GM19328 (cell line): Measurements from ENCODE around the gene PDE6H.

ENCODE experiments used
- ATAC-seq: cut with Tn5 transposase; IDR thresholded peaks from one replicate; pipeline ENCODE4 v1.9.1; 2021; ENCODE audit warnings: mild to moderate bottlenecking, moderate library complexity; ENCODE audit not compliant: unreplicated experiment

PDE6H gene

DNA sequence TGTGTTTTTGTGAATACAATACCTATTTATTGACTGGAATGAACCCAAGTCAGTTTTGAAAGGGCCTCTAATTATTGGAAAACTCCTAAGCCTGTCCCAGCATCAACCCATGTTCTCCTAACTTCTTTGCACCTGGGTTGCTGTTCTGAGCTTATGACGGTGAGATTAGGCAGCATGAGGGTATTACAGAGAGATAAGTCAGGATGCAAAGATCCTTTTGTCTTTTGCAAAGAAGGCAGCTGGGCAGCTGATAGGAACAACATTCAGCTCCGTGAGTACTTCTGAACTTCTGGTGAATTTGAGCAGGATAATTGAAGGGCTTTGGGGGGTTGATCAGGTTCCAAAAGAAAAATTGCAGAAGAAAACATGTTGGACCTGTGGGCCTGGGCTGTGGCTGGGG is at the start of gene PDE6H:
Gene PDE6H, plus strand, starts transcription at position 227 of the 400 bp plus-strand sequence. CDS start 4,971 bp downstream, outside the sequence.
- ATAC-seq: no peak

GRCh38 chr12:14923944-14924343 is 48.9 kb upstream of the PDE6H start:
- no peak for ATAC-seq

GRCh38 chr12:14924541-14924940 is 48.3 kb upstream of the PDE6H start:
- no peak for ATAC-seq

DNA sequence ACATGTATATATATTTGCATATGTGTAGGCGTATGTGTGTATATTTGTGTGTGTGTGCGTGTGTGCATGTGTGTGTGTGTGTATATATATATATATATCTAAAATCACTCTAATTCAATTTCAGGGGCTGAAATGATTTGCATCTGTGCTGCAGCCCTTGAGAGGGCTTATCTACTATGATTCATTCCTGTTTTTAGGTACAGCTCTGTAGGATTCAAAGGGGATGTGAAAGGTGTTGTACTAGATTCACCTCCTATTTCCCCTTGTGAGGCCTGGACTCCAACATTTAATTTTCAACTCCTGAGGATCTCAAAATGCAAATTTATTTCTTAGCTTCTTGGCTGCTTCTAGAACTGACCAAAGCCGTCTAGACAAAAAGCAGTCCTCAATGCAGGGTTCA is 45.6 kb upstream of the PDE6H start:
- ATAC-seq: no peak

GRCh38 chr12:14928931-14929330 is 43.9 kb upstream of the PDE6H start:
- ATAC-seq: no peak

GRCh38 chr12:14930299-14930698 is 42.5 kb upstream of the PDE6H start:
- no peak for ATAC-seq

GRCh38 chr12:14931359-14931758 is 41.5 kb upstream of the PDE6H start:
- ATAC-seq: no peak

DNA sequence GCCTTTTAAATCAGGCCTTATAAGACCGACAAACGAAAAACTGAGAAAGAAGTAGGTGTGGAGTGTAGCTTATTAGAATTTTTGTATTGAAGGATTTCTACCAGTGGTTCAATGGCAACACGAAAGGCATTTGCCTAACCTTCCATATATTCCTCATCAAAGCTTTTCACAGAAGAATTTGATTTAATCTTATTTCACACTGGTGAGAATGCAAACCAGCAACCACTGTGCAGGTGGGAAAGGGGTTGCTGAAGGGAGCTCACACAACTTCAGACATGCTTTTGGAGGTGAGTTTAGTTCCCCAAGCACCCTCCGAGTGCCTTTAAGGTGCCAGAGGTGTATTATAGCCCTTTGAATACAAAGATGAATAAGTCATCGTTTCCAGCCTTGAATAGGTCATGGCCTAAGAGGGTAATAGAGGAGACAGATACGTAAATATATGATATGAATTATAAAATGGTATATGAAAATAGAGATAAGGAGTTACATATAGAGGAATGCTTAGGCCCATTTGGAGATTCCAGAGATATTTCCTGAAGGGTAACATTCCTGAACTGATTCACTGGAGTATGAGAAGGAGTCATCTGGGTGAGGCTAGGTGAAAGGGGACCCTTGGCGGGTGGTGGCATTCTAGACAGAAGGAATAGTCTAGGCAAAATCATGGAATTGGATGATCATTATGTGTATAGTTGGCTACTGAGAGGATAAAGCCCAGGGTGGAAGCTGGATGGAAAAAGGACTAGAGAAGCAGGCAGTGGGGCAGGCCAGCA is 40.9 kb upstream of the PDE6H start:
- no peak for ATAC-seq

- ATAC-seq: no peak
Observed at GRCh38 chr12:14934511-14934910, 38.3 kb upstream of the PDE6H start.

GRCh38 chr12:14935031-14935430 is 37.8 kb upstream of the PDE6H start:
- no peak for ATAC-seq

GRCh38 chr12:14936224-14936861 is 36.5 kb upstream of the PDE6H start:
- ATAC-seq: no peak

DNA sequence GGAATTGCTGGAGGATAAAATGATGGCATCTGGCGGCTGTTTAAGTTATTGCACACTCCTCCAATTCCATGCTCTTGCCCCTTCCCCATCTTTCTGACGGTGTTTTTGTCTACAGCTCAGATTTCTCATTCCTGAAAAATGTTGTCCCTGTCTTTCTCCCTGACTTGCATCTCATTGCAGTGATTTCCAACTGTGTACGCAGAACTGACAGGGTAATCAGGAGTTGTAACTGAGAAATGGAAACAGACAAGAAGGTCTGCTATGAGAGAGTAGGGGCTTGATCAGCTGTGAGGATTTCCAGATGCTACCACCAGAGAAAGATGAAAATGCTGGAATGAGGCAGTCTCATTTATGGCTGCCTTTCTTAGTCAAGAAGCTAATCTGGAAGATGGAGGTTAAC is 35.8 kb upstream of the PDE6H start:
- ATAC-seq: no peak

DNA sequence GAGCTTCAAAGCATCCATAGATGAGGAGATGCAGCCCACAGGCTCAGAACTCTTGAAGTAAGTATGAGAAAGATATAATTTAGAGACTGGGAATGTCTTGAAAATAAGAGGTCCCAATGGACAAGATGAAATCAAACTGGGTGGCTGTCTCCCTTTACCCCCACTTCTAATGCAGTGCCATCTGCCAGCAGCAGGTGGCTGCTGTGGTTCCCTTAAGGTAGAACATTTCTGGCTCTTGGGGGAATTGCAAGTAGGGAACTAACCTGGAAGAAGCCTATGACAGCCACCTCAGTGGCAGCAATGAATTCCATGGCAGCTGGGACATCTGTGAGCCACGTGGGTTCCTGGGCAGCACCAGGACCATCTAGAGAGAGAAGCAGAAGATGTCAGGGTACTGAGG is 35.2 kb upstream of the PDE6H start:
- ATAC-seq: no peak

DNA sequence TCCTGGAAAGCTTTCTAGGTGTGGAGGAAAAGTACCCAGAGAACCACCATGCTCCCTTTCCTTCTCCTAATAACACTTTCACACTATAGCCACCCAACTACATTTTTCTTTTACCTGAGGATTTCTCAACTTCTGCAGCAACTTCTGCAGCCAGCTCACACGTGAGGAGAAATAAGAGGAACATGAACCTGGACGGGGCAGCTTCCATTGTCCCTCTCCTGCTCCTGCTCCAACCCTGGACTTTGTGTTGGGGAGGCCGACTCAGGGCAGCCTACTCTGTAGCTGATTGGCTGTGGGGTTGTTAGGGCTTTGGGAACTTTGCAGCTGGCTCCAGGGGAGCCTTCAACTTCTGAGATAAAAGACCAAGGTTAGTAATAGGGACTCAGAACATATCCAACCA is 34.5 kb upstream of the PDE6H start, which contains the start of gene ERP27:
Gene ERP27, minus strand, starts transcription at position 237 of the 400 bp plus-strand sequence. Its CDS starts 29 bp downstream, at position 208.
- no peak for ATAC-seq

DNA sequence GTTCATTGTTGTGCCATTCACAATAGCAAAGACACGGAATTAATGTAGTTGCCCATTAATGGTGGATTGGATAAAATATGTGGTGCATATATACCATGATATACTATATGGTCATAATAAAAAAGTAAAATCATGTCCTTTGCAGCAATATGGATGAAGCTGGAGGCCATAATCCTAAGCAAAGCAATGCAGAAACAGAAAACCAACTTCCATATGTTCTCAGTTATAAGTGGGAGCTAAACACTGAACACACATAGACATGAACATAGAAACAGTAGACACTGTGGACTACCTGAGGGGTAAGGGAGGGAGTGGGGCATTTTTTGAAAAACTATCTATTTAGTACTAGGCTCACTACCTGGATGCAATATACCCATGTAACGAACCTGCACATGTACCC is 31.5 kb upstream of the PDE6H start:
- no peak for ATAC-seq

- no peak for ATAC-seq
Observed at GRCh38 chr12:14942196-14942931, 30.5 kb upstream of the PDE6H start.

- ATAC-seq: no peak
Observed at GRCh38 chr12:14946162-14946561, 26.7 kb upstream of the PDE6H start.

GRCh38 chr12:14946861-14947260 is 26.0 kb upstream of the PDE6H start:
- ATAC-seq: no peak

DNA sequence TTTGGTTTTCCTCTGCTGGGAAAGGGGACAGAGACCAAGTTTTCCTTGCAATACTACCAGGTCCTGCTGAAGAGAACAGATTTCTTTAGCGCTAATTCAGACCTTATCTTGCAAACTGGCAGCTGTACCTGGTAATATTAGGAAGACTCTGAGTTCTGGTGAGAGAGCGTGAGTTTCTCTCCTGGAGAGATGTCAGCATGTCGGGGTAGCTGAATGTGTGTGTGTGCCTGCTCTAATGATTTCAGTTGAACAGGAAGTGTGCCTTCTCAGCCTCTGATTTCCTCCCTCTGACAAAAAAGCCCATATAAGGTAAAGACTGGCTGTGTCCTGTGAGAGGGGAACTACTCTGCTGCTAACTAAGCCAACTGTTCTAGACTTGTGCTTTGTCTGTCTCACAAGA is 24.2 kb upstream of the PDE6H start:
- peak; percentile 91 for ATAC-seq

DNA sequence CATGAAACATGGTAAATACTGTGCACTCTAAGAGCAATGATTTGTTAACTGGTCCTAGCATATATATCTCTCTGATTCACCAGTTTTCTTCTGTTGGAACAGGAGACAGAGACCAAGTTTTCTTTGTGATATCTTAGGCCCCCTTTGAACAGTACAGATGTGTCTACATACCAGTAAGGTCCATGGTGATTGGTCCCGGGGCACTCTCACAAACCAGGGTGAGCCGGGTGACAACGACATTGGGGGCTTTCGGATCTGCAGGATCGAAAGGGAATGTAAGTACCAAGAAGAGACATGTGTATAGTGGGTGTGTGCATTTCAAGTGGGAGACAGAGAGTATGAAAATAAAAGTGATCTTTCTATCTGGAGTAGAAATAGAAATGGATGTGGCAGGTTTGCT is 23.2 kb upstream of the PDE6H start:
- ATAC-seq: no peak

DNA sequence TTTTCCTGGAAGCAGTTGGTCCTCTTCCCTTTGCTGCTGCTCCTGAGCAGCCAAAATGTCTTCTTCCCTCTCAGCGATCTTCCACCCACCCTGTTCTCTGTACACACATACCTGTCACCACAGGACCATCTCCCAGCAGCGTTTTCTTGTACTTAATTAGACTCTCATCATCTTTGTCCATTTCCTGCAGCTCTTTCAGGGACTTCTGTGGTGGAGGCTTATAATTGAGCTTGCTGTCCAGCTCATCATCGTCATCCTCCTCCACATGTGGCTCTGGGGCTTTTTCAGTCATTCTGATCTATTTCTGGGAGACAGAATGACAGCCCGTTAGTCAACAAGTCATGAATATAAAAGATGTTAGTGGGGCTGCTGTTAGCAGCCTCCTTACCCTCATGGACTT is 22.4 kb upstream of the PDE6H start:
- no peak for ATAC-seq
